NCI-H748 treated with DMSO at 0.1 percent for 48 hours (cell line): Measurements from ENCODE around the gene FAM133A.

Experiments
- DNase-seq: peaks from one replicate; lab custom pipeline; 2025; lab: John Stamatoyannopoulos, UW

The FAM133A gene

DNA sequence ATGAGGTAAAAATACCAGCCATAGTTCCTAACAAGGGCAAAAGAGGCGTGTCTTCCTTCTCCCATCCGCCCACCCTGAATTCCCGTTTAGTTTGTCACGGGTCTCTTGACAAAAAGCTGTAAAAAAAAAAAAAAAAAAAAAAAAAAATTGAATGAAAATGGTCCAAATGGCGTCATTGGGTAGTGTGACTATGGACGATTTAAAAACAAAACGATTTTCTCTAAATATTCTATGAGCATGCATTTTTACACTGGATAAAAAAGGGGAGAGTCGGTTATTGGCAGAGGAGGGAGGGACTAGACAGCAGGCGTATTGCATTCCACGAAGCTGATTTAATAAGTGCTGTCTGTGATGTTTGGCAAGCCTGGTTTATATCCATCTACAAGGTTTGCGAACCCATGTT lies at the start of gene FAM133A:
Gene FAM133A (plus strand): TSS at position 338 of the 403 bp plus-strand sequence. CDS start 35,214 bp downstream, outside the sequence.
- DNase-seq = peak; percentile 39

DNA sequence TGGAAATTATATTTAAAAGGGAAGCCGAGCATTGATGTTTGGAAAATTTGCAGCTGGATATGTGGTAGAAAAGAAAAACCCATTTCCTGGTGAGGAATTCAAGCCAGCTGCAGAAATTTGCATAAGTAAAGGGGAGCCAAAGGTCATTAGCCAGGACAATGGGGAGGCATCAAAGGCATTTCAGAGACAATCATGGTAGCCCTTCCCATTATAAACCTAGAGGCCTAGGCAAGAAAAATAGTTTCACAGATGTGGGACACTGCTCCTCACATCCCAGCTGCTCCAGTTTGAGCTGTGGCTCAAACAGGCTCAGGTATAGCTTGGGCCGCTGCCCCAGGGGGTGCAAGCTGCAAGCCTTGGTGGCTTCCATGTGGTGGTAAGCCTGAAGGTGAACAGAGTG lies 36.4 kb upstream of the FAM133A start:
- DNase-seq = no peak

DNA sequence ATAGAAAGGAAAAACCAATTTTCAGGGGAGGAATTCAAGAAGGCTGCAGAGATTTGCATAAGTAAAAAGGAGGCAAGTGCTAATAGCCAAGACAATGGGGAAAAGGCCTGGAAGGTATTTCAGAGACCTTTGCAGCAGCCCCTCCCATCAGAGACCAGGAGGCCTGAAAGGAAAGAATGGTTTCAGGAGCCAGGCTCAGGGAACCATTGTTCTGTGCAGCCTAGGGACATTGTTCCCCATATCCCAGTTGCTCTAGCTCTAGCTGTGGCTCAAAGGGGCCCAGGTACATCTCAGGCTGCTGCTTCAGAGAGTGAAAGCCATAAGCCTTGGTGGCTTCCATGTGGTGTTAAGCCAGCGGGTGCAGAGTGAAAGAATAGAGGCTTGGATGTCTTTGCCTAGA lies 24.6 kb upstream of the FAM133A start:
- DNase-seq = no peak

DNA sequence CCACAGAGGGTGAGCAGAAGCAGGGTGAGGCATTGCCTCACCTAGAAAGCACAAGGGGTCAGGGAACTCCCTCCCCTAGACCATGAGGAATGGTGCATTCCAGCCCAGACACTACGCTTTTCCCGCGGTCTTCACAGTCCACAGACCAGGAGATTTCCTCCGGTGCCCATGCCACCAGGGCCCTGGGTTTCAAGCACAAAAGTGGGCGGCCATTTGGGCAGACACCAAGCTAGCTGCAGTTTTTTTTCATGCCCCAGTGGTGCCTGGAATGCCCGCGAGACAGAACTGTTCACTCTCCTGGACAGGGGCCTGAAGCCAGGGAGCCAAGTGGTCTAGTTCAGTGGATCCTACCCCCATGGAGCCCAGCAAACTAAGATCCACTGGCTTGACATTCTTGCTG lies 13.4 kb upstream of the FAM133A start:
- DNase-seq = no peak

DNA sequence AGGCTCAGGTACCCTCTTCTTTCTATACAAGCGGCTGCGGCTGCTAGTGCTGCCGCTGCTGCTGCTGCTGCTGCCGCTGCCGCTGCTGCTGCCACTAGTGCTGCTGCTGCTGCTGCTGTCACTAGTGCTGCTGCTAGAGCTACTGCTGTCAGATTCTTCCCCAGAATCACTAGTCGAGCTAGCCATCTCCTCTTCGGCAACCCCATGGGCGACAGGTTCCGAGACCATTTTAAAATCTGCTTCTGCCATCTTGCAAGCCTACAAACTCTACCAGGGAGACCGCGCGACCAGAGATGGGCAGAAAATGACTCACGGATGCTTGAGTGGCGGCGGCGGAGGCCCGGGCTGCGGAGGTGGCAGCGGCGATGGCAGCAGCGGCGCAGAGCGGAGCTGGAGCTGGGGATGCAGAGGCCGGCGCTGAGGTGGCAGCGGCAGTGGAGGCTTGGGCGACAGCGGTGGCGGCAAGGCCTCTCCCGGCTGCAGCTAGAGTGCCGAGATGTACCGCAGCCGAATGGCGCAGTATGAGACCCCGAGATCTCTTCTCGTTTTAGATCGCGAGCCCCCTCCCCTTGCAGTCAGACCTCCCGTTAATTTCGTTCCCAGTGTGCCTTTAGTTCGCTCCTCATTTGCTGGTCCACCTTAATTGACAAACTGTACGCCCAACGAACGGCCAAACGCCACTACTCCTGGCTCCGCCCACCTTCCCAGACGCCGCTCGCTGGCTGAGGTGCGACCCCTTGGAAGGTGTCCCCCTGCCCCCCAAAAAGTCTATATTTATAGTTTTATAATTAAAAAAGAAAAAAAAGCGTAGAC lies 744 bp upstream of the FAM133A start, which contains the start of gene NAP1L3:
Gene NAP1L3 (minus strand): TSS at position 523 of the 813 bp plus-strand sequence. CDS start 274 bp downstream, at position 249.
- peak; percentile 75 for DNase-seq

DNA sequence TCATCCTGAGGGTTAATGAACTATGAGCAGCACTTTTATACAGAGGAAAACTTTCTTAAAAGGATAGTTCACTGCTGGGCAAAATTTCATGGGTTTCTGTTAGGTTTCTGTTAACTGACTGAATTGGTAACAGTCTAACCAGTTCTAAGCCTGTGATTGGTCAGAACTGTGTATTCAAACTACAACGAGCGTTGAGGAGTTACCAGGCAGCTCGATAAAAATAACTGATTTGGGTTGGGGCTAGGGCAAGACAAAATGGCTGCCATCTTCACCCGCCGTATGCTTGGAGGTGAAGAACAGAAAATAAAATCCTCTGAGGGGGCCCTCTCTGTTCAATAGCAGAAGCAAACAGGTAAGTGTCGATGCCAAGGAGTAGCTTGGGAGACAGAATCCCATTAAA lies 22.0 kb downstream of the FAM133A start:
- no peak for DNase-seq

DNA sequence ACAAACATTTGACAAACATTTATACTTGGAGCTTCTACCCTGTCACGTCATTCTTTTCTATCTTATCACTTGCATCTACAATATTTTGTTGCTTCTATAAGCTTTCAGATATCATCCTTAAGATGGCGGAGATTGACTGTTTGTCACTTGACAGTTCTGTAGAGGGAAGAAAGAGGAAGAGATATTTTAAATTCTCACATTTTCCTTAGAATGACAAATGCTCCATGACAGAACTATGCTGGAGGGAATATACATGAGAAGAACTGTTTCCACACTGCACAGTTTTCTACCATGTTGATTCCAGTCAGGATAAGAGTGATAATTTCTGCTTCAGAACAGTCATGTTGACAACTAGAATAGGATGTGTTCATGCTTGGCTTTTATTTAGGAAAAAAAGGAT lies 29.7 kb downstream of the FAM133A start:
- DNase-seq = no peak

DNA sequence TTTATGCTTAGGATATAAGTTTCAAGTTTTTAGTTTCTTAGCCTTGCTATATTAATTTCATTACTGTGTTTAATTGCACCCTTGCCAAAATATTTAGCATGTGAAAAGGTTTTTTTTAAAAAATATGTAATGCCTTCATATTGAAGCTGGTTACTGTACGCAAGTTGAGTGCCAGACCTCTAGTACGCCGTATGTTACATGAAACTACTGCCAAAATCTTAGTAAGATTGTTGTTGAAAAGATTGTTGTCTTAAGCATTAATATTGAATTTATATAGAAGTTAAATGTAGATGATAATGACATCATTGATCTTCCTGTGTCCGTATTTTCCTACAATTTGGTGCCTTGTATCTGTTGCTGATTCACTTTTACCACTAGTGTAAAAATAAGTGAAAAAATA lies 37.1 kb downstream of the FAM133A start:
- DNase-seq = no peak

DNA sequence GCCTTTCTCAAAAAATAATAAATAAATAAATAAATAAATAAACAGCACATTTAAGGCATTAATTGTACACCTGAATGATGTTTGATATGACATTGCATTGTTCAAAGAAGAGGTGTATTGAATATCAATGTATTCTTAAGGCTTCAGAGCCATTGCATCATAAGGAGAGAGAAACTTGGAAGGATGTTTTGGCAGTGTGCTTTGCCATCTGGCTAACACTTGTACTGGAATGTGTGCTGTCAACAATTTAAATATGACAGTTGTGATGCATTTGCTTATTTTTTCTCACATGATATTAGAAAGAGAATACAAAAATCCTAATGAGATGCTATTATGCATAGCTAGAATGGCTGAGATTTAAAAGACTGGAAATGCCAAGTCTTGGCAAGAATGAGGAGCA lies 67.8 kb downstream of the FAM133A start:
- DNase-seq = no peak

DNA sequence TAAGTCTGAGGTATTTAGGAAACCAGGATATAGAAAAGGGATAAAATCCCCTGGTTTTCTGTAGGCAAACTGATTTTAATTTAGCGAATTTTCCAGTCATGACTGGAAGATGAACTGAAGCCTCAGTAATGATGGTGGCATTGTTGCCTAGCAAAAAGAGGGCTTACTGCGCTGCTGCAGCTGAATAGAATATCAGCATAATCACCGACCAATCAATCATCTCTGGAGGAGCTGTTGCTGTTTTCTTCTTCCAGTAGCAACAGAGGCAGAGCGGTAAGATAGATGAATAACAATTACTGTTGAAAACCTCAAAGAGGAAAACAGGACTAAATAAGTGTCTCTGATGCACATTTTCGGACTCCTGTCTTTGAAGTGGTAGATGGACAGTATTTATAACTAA lies 86.2 kb downstream of the FAM133A start:
- DNase-seq = no peak
